Measurements from ENCODE around the gene STX16.

GRCh38 chr20:58706975-58707681 is 56.0 kb downstream of the STX16 start:
- TF ChIP-seq POLR2A (IDR thresholded peaks at IDR 0.05) (no peak), CTCF (IDR thresholded peaks at IDR 0.05) (no peak), POLR2AphosphoS5 (IDR thresholded peaks at IDR 0.05) (no peak), EP300 (IDR thresholded peaks at IDR 0.05; ENCODE audit: low read depth) (no peak)
